ENCODE measurements around the gene ZSCAN5C.

DNA sequence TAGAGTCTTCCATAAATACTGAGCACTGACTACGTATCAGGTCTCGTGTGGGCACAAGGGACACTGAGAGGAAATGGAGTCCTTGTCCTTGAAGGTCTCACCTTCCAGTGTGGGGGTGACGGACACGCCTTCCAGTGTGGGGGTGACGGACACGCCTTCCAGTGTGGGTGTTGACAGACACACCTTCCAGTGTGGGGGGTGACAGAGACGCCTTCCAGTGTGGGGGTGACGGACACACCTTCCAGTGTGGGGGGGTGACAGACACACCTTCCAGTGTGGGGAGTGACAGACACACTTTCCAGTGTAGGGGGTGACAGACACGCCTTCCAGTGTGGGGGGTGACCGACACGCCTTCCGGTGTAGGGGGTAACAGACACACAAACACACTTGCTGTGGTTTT is 56.2 kb downstream of the ZSCAN5C start:
- TF ChIP-seq, protein P1, sequence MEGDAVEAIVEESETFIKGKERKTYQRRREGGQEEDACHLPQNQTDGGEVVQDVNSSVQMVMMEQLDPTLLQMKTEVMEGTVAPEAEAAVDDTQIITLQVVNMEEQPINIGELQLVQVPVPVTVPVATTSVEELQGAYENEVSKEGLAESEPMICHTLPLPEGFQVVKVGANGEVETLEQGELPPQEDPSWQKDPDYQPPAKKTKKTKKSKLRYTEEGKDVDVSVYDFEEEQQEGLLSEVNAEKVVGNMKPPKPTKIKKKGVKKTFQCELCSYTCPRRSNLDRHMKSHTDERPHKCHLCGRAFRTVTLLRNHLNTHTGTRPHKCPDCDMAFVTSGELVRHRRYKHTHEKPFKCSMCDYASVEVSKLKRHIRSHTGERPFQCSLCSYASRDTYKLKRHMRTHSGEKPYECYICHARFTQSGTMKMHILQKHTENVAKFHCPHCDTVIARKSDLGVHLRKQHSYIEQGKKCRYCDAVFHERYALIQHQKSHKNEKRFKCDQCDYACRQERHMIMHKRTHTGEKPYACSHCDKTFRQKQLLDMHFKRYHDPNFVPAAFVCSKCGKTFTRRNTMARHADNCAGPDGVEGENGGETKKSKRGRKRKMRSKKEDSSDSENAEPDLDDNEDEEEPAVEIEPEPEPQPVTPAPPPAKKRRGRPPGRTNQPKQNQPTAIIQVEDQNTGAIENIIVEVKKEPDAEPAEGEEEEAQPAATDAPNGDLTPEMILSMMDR (IDR thresholded peaks at IDR 0.05; ENCODE audit: poor library complexity, severe bottlenecking) = no peak
- TF ChIP-seq, protein P2, sequence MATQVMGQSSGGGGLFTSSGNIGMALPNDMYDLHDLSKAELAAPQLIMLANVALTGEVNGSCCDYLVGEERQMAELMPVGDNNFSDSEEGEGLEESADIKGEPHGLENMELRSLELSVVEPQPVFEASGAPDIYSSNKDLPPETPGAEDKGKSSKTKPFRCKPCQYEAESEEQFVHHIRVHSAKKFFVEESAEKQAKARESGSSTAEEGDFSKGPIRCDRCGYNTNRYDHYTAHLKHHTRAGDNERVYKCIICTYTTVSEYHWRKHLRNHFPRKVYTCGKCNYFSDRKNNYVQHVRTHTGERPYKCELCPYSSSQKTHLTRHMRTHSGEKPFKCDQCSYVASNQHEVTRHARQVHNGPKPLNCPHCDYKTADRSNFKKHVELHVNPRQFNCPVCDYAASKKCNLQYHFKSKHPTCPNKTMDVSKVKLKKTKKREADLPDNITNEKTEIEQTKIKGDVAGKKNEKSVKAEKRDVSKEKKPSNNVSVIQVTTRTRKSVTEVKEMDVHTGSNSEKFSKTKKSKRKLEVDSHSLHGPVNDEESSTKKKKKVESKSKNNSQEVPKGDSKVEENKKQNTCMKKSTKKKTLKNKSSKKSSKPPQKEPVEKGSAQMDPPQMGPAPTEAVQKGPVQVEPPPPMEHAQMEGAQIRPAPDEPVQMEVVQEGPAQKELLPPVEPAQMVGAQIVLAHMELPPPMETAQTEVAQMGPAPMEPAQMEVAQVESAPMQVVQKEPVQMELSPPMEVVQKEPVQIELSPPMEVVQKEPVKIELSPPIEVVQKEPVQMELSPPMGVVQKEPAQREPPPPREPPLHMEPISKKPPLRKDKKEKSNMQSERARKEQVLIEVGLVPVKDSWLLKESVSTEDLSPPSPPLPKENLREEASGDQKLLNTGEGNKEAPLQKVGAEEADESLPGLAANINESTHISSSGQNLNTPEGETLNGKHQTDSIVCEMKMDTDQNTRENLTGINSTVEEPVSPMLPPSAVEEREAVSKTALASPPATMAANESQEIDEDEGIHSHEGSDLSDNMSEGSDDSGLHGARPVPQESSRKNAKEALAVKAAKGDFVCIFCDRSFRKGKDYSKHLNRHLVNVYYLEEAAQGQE (IDR thresholded peaks at IDR 0.05; ENCODE audit: borderline replicate concordance) = no peak
- TF ChIP-seq RAD21 (conservative IDR thresholded peaks at IDR 0.05) (no peak), TAF1 (IDR thresholded peaks at IDR 0.05; ENCODE audit: low read depth) (no peak), EP300 (conservative IDR thresholded peaks at IDR 0.05; ENCODE audit: poor library complexity, severe bottlenecking) (no peak), POLR2AphosphoS5 (IDR thresholded peaks at IDR 0.05) (no peak), SMC3 (conservative IDR thresholded peaks at IDR 0.05; ENCODE audit: poor library complexity) (no peak), EZH2 (IDR thresholded peaks at IDR 0.05; ENCODE audit: borderline replicate concordance, insufficient read depth, low read length, poor library complexity, severe bottlenecking) (no peak), MXI1 (conservative IDR thresholded peaks at IDR 0.05; ENCODE audit: poor library complexity, severe bottlenecking) (no peak)
